A673 (cell line): ENCODE measurements around the gene ZBTB38. TPM values are rescaled to one million over a fixed set of nuclear protein-coding genes. Genes with fewer than 3 reads are reported as not detected.

Experiments
- BruUV-seq: library from RNA; stranded (reverse); fragments of 400-500 nt; replicated peaks from 2 replicates; lab custom pipeline; 2021; lab: Mats Ljungman, UMichigan
- CTCF ChIA-PET: fragments of 300-600 bp; sonication (Branson Sonifier 250); formaldehyde crosslinking; loops from one replicate; lab custom pipeline; 2022; ENCODE audit warnings: antibody characterized with exemption; lab: Charles Lee
- POLR2A ChIA-PET: fragments of 300-600 bp; sonication (Branson Sonifier 250); formaldehyde crosslinking; loops from one replicate; lab custom pipeline; 2022; ENCODE audit warnings: antibody characterized with exemption; ENCODE audit not compliant: low non-redundant PET; lab: Charles Lee
- DNase-seq: peaks from one replicate; pipeline ENCODE4 v3.0.0-alpha.2; 2015; ENCODE audit warnings: low spot score
- H3K27ac ChIP-seq: fragments of 200-600 bp; sonication (generic); 2 replicates; pipeline ENCODE4 v1.5.1; 2016; ENCODE audit warnings: mixed run types, low read depth, mild to moderate bottlenecking, mixed read lengths, antibody characterized with exemption, low read length; ENCODE audit not compliant: poor library complexity, severe bottlenecking
- H3K27me3 ChIP-seq: fragments of 200-600 bp; sonication (generic); replicated peaks from 2 replicates; pipeline ENCODE4 v1.6.1; 2017; ENCODE audit warnings: mixed run types, low read depth, mild to moderate bottlenecking, mixed read lengths, antibody characterized with exemption, low read length; ENCODE audit not compliant: insufficient read depth, poor library complexity
- H3K36me3 ChIP-seq: fragments of 200-600 bp; sonication (generic); 2 replicates; pipeline ENCODE4 v1.6.1; 2016; ENCODE audit warnings: mixed run types, mild to moderate bottlenecking, mixed read lengths, antibody characterized with exemption, low read length; ENCODE audit not compliant: insufficient read depth, poor library complexity, severe bottlenecking
- H3K4me1 ChIP-seq: fragments of 200-600 bp; sonication (generic); 2 replicates; pipeline ENCODE4 v1.6.1; 2017; ENCODE audit warnings: mixed run types, mild to moderate bottlenecking, mixed read lengths, antibody characterized with exemption, low read length; ENCODE audit not compliant: insufficient read depth, poor library complexity, severe bottlenecking
- H3K4me3 ChIP-seq: fragments of 200-600 bp; sonication (generic); 2 replicates; pipeline ENCODE4 v1.5.1; 2016; ENCODE audit warnings: low read depth, mixed run types, mild to moderate bottlenecking, mixed read lengths, low read length; ENCODE audit not compliant: poor library complexity, severe bottlenecking
- H3K9me3 ChIP-seq: fragments of 200-600 bp; sonication (generic); 2 replicates; pipeline ENCODE4 v1.6.1; 2016; ENCODE audit warnings: mixed run types, low read depth, mild to moderate bottlenecking, mixed read lengths, antibody characterized with exemption, low read length; ENCODE audit not compliant: poor library complexity, severe bottlenecking
- CTCF ChIP-seq: fragments of 300-800, 200-600 bp; sonication (generic); conservative IDR thresholded peaks from 2 replicates; pipeline ENCODE4 v1.5.1; 2017; ENCODE audit warnings: low read depth, mild to moderate bottlenecking, antibody characterized with exemption, low read length, moderate library complexity, mixed read lengths
- EZH2 ChIP-seq: fragments of 200-600 bp; sonication (generic); IDR thresholded peaks from 2 replicates; pipeline ENCODE4 v1.6.1; 2017; ENCODE audit warnings: borderline replicate concordance, low read depth, mild to moderate bottlenecking, mixed read lengths, antibody characterized with exemption, low read length; ENCODE audit not compliant: poor library complexity, severe bottlenecking
- intact Hi-C: fragments of 100-400 bp; cut with micrococcal nuclease; formaldehyde crosslinking; loops from one replicate; pipeline ENCODE4 v1.10.0; 2022; ENCODE audit not compliant: unreplicated experiment
- total RNA-seq: library from RNA; stranded (reverse); gene quantifications from 2 replicates; pipeline ENCODE4 v1.2.3, GENCODE V29; 2021

ZBTB38 gene
- total RNA-seq, 1 experiment from 2014 or later: 23.7 TPM

- no peaks in the 10 kb centered on the region for H3K27me3 ChIP-seq
- BruUV-seq: no TSS peak
- POLR2A ChIA-PET: no interaction called here
- H3K4me3 ChIP-seq: no peak overlapping the region
- H3K36me3 ChIP-seq: peaks cover 9% of the 10 kb centered on the region
- DNase-seq: no peak
- CTCF ChIA-PET: no interaction called here
- no peak overlapping the region for H3K27ac ChIP-seq
- TF ChIP-seq EZH2 (no peak), CTCF (no peak)
- H3K9me3 ChIP-seq: no peaks in the 10 kb centered on the region
- intact Hi-C loops: no loop called here
- H3K4me1 ChIP-seq: peaks cover 35% of the 10 kb centered on the region
Observed at GRCh38 chr3:141407825-141408224, 39.5 kb downstream of the ZBTB38 start.

GRCh38 chr3:141408596-141408995, 40.3 kb downstream of the ZBTB38 start:
- no peak for TF ChIP-seq EZH2
- TF ChIP-seq CTCF: no peak
- ChIA-PET POLR2A (no interaction called here), CTCF (no interaction called here)
- BruUV-seq: no TSS peak
- H3K36me3 ChIP-seq: peaks cover 9% of the 10 kb centered on the region
- intact Hi-C loops: no loop called here
- no peaks in the 10 kb centered on the region for H3K27me3 ChIP-seq
- H3K4me3 ChIP-seq: no peak overlapping the region
- H3K27ac ChIP-seq: no peak overlapping the region
- peaks cover 38% of the 10 kb centered on the region for H3K4me1 ChIP-seq
- no peak for DNase-seq
- no peaks in the 10 kb centered on the region for H3K9me3 ChIP-seq

- Histone ChIP-seq H3K36me3 (peaks cover under 1% of the 10 kb centered on the region), H3K9me3 (no peaks in the 10 kb centered on the region), H3K4me3 (no peak overlapping the region), H3K27me3 (no peaks in the 10 kb centered on the region), H3K27ac (peak overlapping the region; percentile 66), H3K4me1 (peaks cover 41% of the 10 kb centered on the region)
- DNase-seq: no peak
- no TSS peak for BruUV-seq
- intact Hi-C loops: no loop called here
- TF ChIP-seq EZH2: no peak
- no peak for TF ChIP-seq CTCF
- ChIA-PET CTCF (interaction anchor here (1.1 kb wide), 1 partner anchor 24 kb away, joined by 3 read pairs; no protein-coding TSS in a partner anchor), POLR2A (no interaction called here)
Observed at GRCh38 chr3:141409940-141410241, 41.6 kb downstream of the ZBTB38 start.
